ENCODE measurements around the gene R3HDM2. TPM values are rescaled to one million over a fixed set of nuclear protein-coding genes. Genes with fewer than 3 reads are reported as not detected.
A peak's percentile ranks its signal among the peaks of the same experiment; 100 is the strongest.

The R3HDM2 gene
- total RNA-seq (2021) (34.7 to 39.8 TPM (median 37.5 TPM) in 3 replicates), Bru-seq, nascent RNA (percentile 71 among the genes with signal in this experiment)
- long read RNA-seq, experiment 1, full-length matches to known transcripts: 11 of 37 reads
- long read RNA-seq, experiment 1, partial matches to known transcripts: 9 of 37 reads
- long read RNA-seq, experiment 1, other reads (novel, unspliced or antisense): 17 of 37 reads
- long read RNA-seq, experiment 2, full-length matches to known transcripts: 1 of 8 reads
- long read RNA-seq, experiment 2, partial matches to known transcripts: 3 of 8 reads
- long read RNA-seq, experiment 2, other reads (novel, unspliced or antisense): 4 of 8 reads
- long read RNA-seq, experiment 3: 0 reads

- Mint-ChIP-seq H3K27ac (peak within 1 kb of the TSS; percentile 96), H3K27me3 (ENCODE audit: low read depth) (no peaks in the 10 kb centered on the region; the same call in 1 of the 2 replicates), H3K9me3 (no peaks in the 10 kb centered on the region), H3K4me3 (peak within 1 kb of the TSS; percentile 88), H3K36me3 (no peaks in the 10 kb centered on the region), H3K4me1 (peaks cover 25% of the 10 kb centered on the region)
- peak; percentile 95 for DNase-seq (ENCODE audit: low spot score)
- ATAC-seq: peak; percentile 92
- POLR2A ChIA-PET: no interaction called here
- CTCF ChIA-PET: interaction anchor here (1.3 to 1.9 kb wide), 2 partner anchors 28 to 123 kb away, joined by 5 to 13 read pairs; partner anchors contain the start of gene GLI1
- peak; percentile 57; the same call in 1 of the 2 replicates for TF ChIP-seq FOXP1 (CRISPR knock-in tag; IDR thresholded peaks at IDR 0.05; ENCODE audit: borderline replicate concordance)
- no peak for TF ChIP-seq CREB1 (CRISPR knock-in tag; IDR thresholded peaks at IDR 0.05)
- TF ChIP-seq JUN (CRISPR knock-in tag; IDR thresholded peaks at IDR 0.05): no peak
- TF ChIP-seq ZNF232 (CRISPR knock-in tag; IDR thresholded peaks at IDR 0.05): 0 out of 2 replicates have a peak, but pooled peaks have one; percentile 8
- TF ChIP-seq NFE2L1 (CRISPR knock-in tag; IDR thresholded peaks at IDR 0.05): peak; percentile 84; the same call in 1 of the 2 replicates
- TF ChIP-seq MAX (CRISPR knock-in tag; IDR thresholded peaks at IDR 0.05): peak; percentile 96
- peak; percentile 76; the same call in 1 of the 2 replicates for TF ChIP-seq E2F5 (CRISPR knock-in tag; IDR thresholded peaks at IDR 0.05)
- peak; percentile 93 for TF ChIP-seq ETV6 (CRISPR knock-in tag; IDR thresholded peaks at IDR 0.05)
- TF ChIP-seq ATF3 (CRISPR knock-in tag; conservative IDR thresholded peaks at IDR 0.05): no peak
- TF ChIP-seq MYBL2 (CRISPR knock-in tag; IDR thresholded peaks at IDR 0.05): peak; percentile 74; the same call in 1 of the 2 replicates
- no peak for TF ChIP-seq NR2C2 (CRISPR knock-in tag; IDR thresholded peaks at IDR 0.05)
- no peak for TF ChIP-seq NR1H2 (CRISPR knock-in tag; IDR thresholded peaks at IDR 0.05)
- 0 out of 2 replicates have a peak, but pooled peaks have one; percentile 42 for TF ChIP-seq ZBTB43 (CRISPR knock-in tag; IDR thresholded peaks at IDR 0.05)
- peak; percentile 57 for TF ChIP-seq GABPB1 (CRISPR knock-in tag; IDR thresholded peaks at IDR 0.05)
- TF ChIP-seq FOXK1 (CRISPR knock-in tag; IDR thresholded peaks at IDR 0.05): peak; percentile 80
- TF ChIP-seq NR3C1 (CRISPR knock-in tag; conservative IDR thresholded peaks at IDR 0.05; ENCODE audit: low read depth): no peak
- no peak for TF ChIP-seq RELA (CRISPR knock-in tag; IDR thresholded peaks at IDR 0.05; ENCODE audit: borderline replicate concordance)
- TF ChIP-seq CREM (CRISPR knock-in tag; IDR thresholded peaks at IDR 0.05): peak; percentile 85; the same call in 1 of the 2 replicates
- peak; percentile 83 for TF ChIP-seq FOXP4 (CRISPR knock-in tag; IDR thresholded peaks at IDR 0.05)
- peak; percentile 27; the same call in 1 of the 2 replicates for TF ChIP-seq USF1 (CRISPR knock-in tag; IDR thresholded peaks at IDR 0.05)
- TF ChIP-seq HMGXB4 (CRISPR knock-in tag; IDR thresholded peaks at IDR 0.05): peak; percentile 65; the same call in 1 of the 2 replicates
- peak; percentile 76 for TF ChIP-seq SP1 (CRISPR knock-in tag; conservative IDR thresholded peaks at IDR 0.05)
- 0 out of 2 replicates have a peak, but pooled peaks have one; percentile 21 for TF ChIP-seq ZNF532 (CRISPR knock-in tag; IDR thresholded peaks at IDR 0.05; ENCODE audit: borderline replicate concordance)
- peak; percentile 91 for TF ChIP-seq TEAD1 (CRISPR knock-in tag; IDR thresholded peaks at IDR 0.05)
- TF ChIP-seq SMAD3 (CRISPR knock-in tag; IDR thresholded peaks at IDR 0.05; ENCODE audit: borderline replicate concordance): no peak
Measured at GRCh38 chr12:57430931-57431566, at the start of gene R3HDM2. Gene R3HDM2, minus strand, starts transcription at chr12:57431043. Its CDS starts 120,615 bp downstream, at chr12:57310428.

All from WTC11 (cell line).